ENCODE measurements around the gene THRSP.
"Not testable (repeated sequence)": the region's sequence is repeated elsewhere in the genome, so short reads cannot be mapped to it uniquely, and the experiment has no call there.

The THRSP gene
- long read RNA-seq = 0 reads

GRCh38 chr11:78063440-78064181 is at the start of gene THRSP:
TSS of gene THRSP (plus strand) at chr11:78063861. CDS start at chr11:78063882, 21 bp downstream.
- Histone ChIP-seq H3K27ac (replicated peaks) (no peak within 1 kb of the TSS), H3K27me3 (ENCODE audit: insufficient read depth, poor library complexity, severe bottlenecking) (no peaks in the 10 kb centered on the region), H3K4me3 (replicated peaks; ENCODE audit: insufficient read depth, low read length) (no peak within 1 kb of the TSS)
- DNase-seq (ENCODE audit: low read depth in 1 of 2, low spot score in 1 of 2) = no peak
- TF ChIP-seq GABPA (IDR thresholded peaks at IDR 0.05; ENCODE audit: low read depth) (no peak), SPI1 (IDR thresholded peaks at IDR 0.05; ENCODE audit: borderline replicate concordance, low read depth) (no peak), POLR2AphosphoS5 (IDR thresholded peaks at IDR 0.05; ENCODE audit: low read depth) (no peak), CTCF (IDR thresholded peaks at IDR 0.05; ENCODE audit: insufficient read depth, low read length) (no peak), REST (IDR thresholded peaks at IDR 0.05; ENCODE audit: insufficient replicate concordance, low read depth) (no peak)

- not testable (repeated sequence) for H3K27me3 ChIP-seq (ENCODE audit: insufficient read depth, poor library complexity, severe bottlenecking); DNase-seq (ENCODE audit: low read depth in 1 of 2, low spot score in 1 of 2)
These were observed 48.6 kb upstream of the THRSP start for GRCh38 chr11:78014937-78015520.

GRCh38 chr11:78015878-78016277 is 47.8 kb upstream of the THRSP start:
- no peak overlapping the region for H3K4me3 ChIP-seq (replicated peaks; ENCODE audit: insufficient read depth, low read length)
- TF ChIP-seq SPI1 (IDR thresholded peaks at IDR 0.05; ENCODE audit: borderline replicate concordance, low read depth) (no peak), CTCF (IDR thresholded peaks at IDR 0.05; ENCODE audit: insufficient read depth, low read length) (no peak), POLR2AphosphoS5 (IDR thresholded peaks at IDR 0.05; ENCODE audit: low read depth) (no peak), GABPA (IDR thresholded peaks at IDR 0.05; ENCODE audit: low read depth) (no peak), REST (IDR thresholded peaks at IDR 0.05; ENCODE audit: insufficient replicate concordance, low read depth) (no peak)
- no peaks in the 10 kb centered on the region for H3K27me3 ChIP-seq (ENCODE audit: insufficient read depth, poor library complexity, severe bottlenecking)
- H3K27ac ChIP-seq (replicated peaks) = no peak overlapping the region
- no peak for DNase-seq (ENCODE audit: low read depth in 1 of 2, low spot score in 1 of 2)

More at GRCh38 chr11:78014937-78015520, 48.6 kb upstream of the THRSP start:
- H3K4me3 ChIP-seq (replicated peaks; ENCODE audit: insufficient read depth, low read length); H3K27ac ChIP-seq (replicated peaks): not testable (repeated sequence)

- H3K4me3 ChIP-seq (replicated peaks; ENCODE audit: insufficient read depth, low read length) = no peak overlapping the region
- H3K27me3 ChIP-seq (ENCODE audit: insufficient read depth, poor library complexity, severe bottlenecking) = no peaks in the 10 kb centered on the region
- DNase-seq (ENCODE audit: low read depth in 1 of 2, low spot score in 1 of 2) = no peak
- TF ChIP-seq GABPA (IDR thresholded peaks at IDR 0.05; ENCODE audit: low read depth) (no peak), POLR2AphosphoS5 (IDR thresholded peaks at IDR 0.05; ENCODE audit: low read depth) (no peak), SPI1 (IDR thresholded peaks at IDR 0.05; ENCODE audit: borderline replicate concordance, low read depth) (no peak), REST (IDR thresholded peaks at IDR 0.05; ENCODE audit: insufficient replicate concordance, low read depth) (no peak), CTCF (IDR thresholded peaks at IDR 0.05; ENCODE audit: insufficient read depth, low read length) (no peak)
- H3K27ac ChIP-seq (replicated peaks) = no peak overlapping the region
These were observed 43.9 kb upstream of the THRSP start for GRCh38 chr11:78019808-78020207.
